ENCODE measurements around the gene RASSF6.
"Not testable (repeated sequence)": the region's sequence is repeated elsewhere in the genome, so short reads cannot be mapped to it uniquely, and the experiment has no call there.

The RASSF6 gene

GRCh38 chr4:73573794-73574528 is 46.3 kb downstream of the RASSF6 start:
- no peak for DNase-seq

GRCh38 chr4:73550865-73551264 is 69.4 kb downstream of the RASSF6 start:
- DNase-seq: not testable (repeated sequence)

- DNase-seq: no peak
These were observed 75.6 kb downstream of the RASSF6 start for GRCh38 chr4:73544620-73545019.

- no peak for DNase-seq
These were observed 79.0 kb downstream of the RASSF6 start for GRCh38 chr4:73541251-73541650.

- DNase-seq: no peak
These were observed 79.4 kb downstream of the RASSF6 start for GRCh38 chr4:73540826-73541225.

- DNase-seq: no peak
These were observed 80.8 kb downstream of the RASSF6 start for GRCh38 chr4:73539386-73539785.

- no peak for DNase-seq
These were observed 82.1 kb downstream of the RASSF6 start for GRCh38 chr4:73538162-73538561.

GRCh38 chr4:73533515-73534422 is 86.5 kb downstream of the RASSF6 start:
- no peak for DNase-seq

- DNase-seq: no peak
These were observed 92.1 kb downstream of the RASSF6 start for GRCh38 chr4:73528171-73528570.

- DNase-seq: no peak
These were observed 93.0 kb downstream of the RASSF6 start for GRCh38 chr4:73527196-73527595.

- no peak for DNase-seq
These were observed 94.6 kb downstream of the RASSF6 start for GRCh38 chr4:73525611-73526010.

GRCh38 chr4:73523126-73523525 is 97.1 kb downstream of the RASSF6 start:
- no peak for DNase-seq
